Prostate gland (tissue), 2 donors: ENCODE data around the gene CTDSP1. TPM values are rescaled to one million over a fixed set of nuclear protein-coding genes. Genes with fewer than 3 reads are reported as not detected.

ENCODE experiments used
- DNase-seq: peaks from one replicate; pipeline ENCODE4 v3.0.0-alpha.2; 2019; ENCODE audit warnings: low spot score
- H3K27ac ChIP-seq, 2 donors: fragments of 200-600 bp; sonication (generic); 2 replicates each; pipeline ENCODE4 v1.5.1; 2017 to 2019
- H3K27me3 ChIP-seq: fragments of 200-600 bp; sonication (generic); replicated peaks from 2 replicates; pipeline ENCODE4 v1.5.1; 2019; ENCODE audit not compliant: insufficient read depth
- H3K36me3 ChIP-seq, 2 donors: fragments of 200-600 bp; sonication (generic); 1 replicate in 1 of 2; 2 replicates in 1 of 2; pipeline versions ENCODE4 v1.5.1 to v1.8.1; 2017 to 2019
- H3K4me1 ChIP-seq: fragments of 200-600 bp; sonication (generic); replicated peaks from 2 replicates; pipeline ENCODE4 v1.5.1; 2019
- H3K4me3 ChIP-seq, 2 donors: fragments of 200-600 bp; sonication (generic); 2 replicates each; pipeline ENCODE4 v1.5.1; 2017 to 2019
- H3K9me3 ChIP-seq: fragments of 200-600 bp; sonication (generic); 2 replicates; pipeline ENCODE4 v1.5.1; 2017
- POLR2A ChIP-seq: fragments of 450-650 bp; IDR thresholded peaks from one replicate; pipeline ENCODE4 v1.6.1; 2016; ENCODE audit warnings: antibody characterized with exemption, mild to moderate bottlenecking
- POLR2AphosphoS5 ChIP-seq: sonication (generic); formaldehyde crosslinking; IDR thresholded peaks from one replicate; pipeline ENCODE4 v1.6.1; 2017; ENCODE audit warnings: antibody characterized with exemption
- WGBS: methylation state at CpG from one replicate; pipeline ENCODE4 v1.1.5; 2018; 5-methylcytosine and 5-hydroxymethylcytosine counted together
- intact Hi-C: fragments of 100-400 bp; cut with DNase I; formaldehyde crosslinking; loops from one replicate; pipeline ENCODE4 v1.14.2; 2022
- total RNA-seq, 2 donors: library from RNA; depleted of rRNA; stranded (reverse); fragments of >200 nt; gene quantifications; one replicate each; pipeline ENCODE4 v1.1.0, GENCODE V29; 2016
- TF ChIP-seq, protein P1 (sequence below), 4 experiments: fragments of 200-600 bp in 2 of 4; fragments of 450-650 bp in 2 of 4; sonication (generic) in 2 of 4; IDR thresholded peaks; 1 replicate in 3 of 4; 2 replicates in 1 of 4; pipeline ENCODE4 v1.5.1; 2016 to 2019; ENCODE audit warnings: antibody characterized with exemption in 4 of 4, mild to moderate bottlenecking in 2 of 4, moderate library complexity in 2 of 4

The CTDSP1 gene, protein sequence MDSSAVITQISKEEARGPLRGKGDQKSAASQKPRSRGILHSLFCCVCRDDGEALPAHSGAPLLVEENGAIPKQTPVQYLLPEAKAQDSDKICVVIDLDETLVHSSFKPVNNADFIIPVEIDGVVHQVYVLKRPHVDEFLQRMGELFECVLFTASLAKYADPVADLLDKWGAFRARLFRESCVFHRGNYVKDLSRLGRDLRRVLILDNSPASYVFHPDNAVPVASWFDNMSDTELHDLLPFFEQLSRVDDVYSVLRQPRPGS
- 100 to 1,000 TPM; 145 to 180 TPM for total RNA-seq

DNA sequence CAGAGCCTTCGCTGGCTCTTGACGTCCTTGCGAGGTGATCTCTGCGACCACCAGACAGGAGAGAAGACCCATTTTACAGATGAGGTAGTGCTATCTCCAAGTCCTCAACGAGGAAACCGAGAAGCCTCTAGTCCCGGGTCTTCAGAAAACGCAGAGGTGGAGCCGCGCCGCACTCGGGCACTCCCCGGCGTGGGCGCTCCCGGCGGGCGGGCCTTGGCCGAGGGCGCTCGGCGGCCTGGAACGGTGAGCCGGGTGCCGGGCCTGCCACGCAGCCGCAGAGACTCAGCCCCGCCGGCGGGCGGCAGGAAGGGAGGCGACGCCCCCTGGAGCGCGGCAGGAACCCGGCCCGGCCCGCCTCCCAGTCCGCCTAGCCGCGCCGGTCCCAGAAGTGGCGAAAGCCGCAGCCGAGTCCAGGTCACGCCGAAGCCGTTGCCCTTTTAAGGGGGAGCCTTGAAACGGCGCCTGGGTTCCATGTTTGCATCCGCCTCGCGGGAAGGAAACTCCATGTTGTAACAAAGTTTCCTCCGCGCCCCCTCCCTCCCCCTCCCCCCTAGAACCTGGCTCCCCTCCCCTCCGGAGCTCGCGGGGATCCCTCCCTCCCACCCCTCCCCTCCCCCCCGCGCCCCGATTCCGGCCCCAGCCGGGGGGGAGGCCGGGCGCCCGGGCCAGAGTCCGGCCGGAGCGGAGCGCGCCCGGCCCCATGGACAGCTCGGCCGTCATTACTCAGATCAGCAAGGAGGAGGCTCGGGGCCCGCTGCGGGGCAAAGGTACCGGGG is at the start of gene CTDSP1:
Gene CTDSP1 (plus strand): TSS at position 478 of the 776 bp plus-strand sequence. CDS start 223 bp downstream, at position 701.
- Histone ChIP-seq H3K4me1 (peaks cover 16% of the 10 kb centered on the region), H3K27ac (peak within 1 kb of the TSS; percentile 99 to 100), H3K36me3 (peaks cover 7 to 23% of the 10 kb centered on the region in 2 donors), H3K9me3 (no peaks in the 10 kb centered on the region), H3K4me3 (peak within 1 kb of the TSS; percentile 99 to 100), H3K27me3 (no peaks in the 10 kb centered on the region)
- under 1% methylated on average over 67 of the region's 78 CpGs for WGBS
- DNase-seq = peak; percentile 97
- intact Hi-C loops = loop anchor here (5.0 kb wide), 1 partner anchor 127 kb away; the partner anchor contains the start of genes AAMP and PNKD
- TF ChIP-seq, protein P1, sequence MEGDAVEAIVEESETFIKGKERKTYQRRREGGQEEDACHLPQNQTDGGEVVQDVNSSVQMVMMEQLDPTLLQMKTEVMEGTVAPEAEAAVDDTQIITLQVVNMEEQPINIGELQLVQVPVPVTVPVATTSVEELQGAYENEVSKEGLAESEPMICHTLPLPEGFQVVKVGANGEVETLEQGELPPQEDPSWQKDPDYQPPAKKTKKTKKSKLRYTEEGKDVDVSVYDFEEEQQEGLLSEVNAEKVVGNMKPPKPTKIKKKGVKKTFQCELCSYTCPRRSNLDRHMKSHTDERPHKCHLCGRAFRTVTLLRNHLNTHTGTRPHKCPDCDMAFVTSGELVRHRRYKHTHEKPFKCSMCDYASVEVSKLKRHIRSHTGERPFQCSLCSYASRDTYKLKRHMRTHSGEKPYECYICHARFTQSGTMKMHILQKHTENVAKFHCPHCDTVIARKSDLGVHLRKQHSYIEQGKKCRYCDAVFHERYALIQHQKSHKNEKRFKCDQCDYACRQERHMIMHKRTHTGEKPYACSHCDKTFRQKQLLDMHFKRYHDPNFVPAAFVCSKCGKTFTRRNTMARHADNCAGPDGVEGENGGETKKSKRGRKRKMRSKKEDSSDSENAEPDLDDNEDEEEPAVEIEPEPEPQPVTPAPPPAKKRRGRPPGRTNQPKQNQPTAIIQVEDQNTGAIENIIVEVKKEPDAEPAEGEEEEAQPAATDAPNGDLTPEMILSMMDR (IDR thresholded peaks at IDR 0.05) = peak in 2 of 4 experiments; percentile 42 to 45
- TF ChIP-seq POLR2AphosphoS5 (peak; percentile 94), POLR2A (peak; percentile 75)

GRCh38 chr2:218354045-218354444 is 45.6 kb upstream of the CTDSP1 start:
- Histone ChIP-seq H3K4me3 (no peak overlapping the region), H3K9me3 (no peaks in the 10 kb centered on the region), H3K27ac (no peak overlapping the region), H3K4me1 (no peaks in the 10 kb centered on the region), H3K36me3 (no peaks in the 10 kb centered on the region), H3K27me3 (no peaks in the 10 kb centered on the region)
- no peak for DNase-seq
- TF ChIP-seq, protein P1 (IDR thresholded peaks at IDR 0.05) = no peak
- 96% methylated on average over 14 of the region's 14 CpGs for WGBS
- intact Hi-C loops = no loop called here

DNA sequence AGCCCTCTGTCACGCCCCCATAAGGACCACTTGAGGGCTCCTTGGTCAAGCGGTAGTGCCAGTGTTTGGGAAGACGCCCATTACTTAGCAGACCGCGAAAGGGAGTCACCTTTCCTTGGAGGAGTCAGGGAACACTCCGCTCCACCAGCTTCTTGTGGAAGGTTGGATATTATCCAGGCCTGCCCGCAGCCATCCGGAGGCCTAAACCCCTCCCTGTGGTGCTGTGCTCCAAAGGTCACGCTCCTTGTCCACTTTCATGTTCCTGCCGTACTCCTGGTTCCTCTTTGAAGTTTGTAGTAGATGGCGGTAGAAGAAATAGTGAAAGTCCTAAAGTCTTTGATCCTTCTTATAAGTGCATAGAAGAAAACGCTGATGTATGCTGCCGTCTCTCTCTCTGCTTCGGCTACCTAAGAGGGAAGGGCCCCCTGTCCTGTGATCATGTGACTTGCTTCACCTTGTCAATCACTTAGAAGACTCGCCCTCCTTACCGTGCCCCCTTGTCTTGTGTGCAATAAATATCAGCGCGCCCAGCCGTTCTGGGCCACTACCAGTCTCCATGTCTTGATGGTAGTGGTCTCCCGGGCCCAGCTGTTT is 44.7 kb upstream of the CTDSP1 start:
- Histone ChIP-seq H3K27ac (no peak overlapping the region), H3K4me1 (no peaks in the 10 kb centered on the region), H3K9me3 (no peaks in the 10 kb centered on the region), H3K36me3 (no peaks in the 10 kb centered on the region), H3K27me3 (no peaks in the 10 kb centered on the region), H3K4me3 (no peak overlapping the region)
- no peak for DNase-seq
- intact Hi-C loops = loop anchor here (5.0 kb wide), 1 partner anchor 53 kb away; no protein-coding TSS in a partner anchor
- TF ChIP-seq POLR2A (no peak), POLR2AphosphoS5 (no peak)
- TF ChIP-seq, protein P1 (IDR thresholded peaks at IDR 0.05) = no peak
- 82% methylated on average over 20 of the region's 20 CpGs for WGBS

GRCh38 chr2:218357236-218358177 is 42.2 kb upstream of the CTDSP1 start:
- H3K36me3 ChIP-seq = no peaks in the 10 kb centered on the region
- no peak for DNase-seq
- WGBS = 70% methylated on average over 17 of the region's 17 CpGs
- no peaks in the 10 kb centered on the region for H3K27me3 ChIP-seq
- peak overlapping the region in 1 of 2 donors; percentile 56 for H3K27ac ChIP-seq
- no peaks in the 10 kb centered on the region for H3K9me3 ChIP-seq
- no peaks in the 10 kb centered on the region for H3K4me1 ChIP-seq
- intact Hi-C loops = loop anchor here (5.0 kb wide), 1 partner anchor 55 kb away; no protein-coding TSS in a partner anchor
- peak overlapping the region; percentile 6 to 11 for H3K4me3 ChIP-seq
- TF ChIP-seq, protein P1 (IDR thresholded peaks at IDR 0.05) = no peak
- TF ChIP-seq POLR2AphosphoS5 = no peak
- TF ChIP-seq POLR2A = no peak
